HG02970 (cell line): ENCODE results near the gene ATOH8.

Experiments used
- ATAC-seq: cut with Tn5 transposase; IDR thresholded peaks from one replicate; pipeline ENCODE4 v1.9.1; 2021; ENCODE audit warnings: mild to moderate bottlenecking, moderate library complexity, moderate number of reproducible peaks; ENCODE audit not compliant: unreplicated experiment, low FRiP score

Gene ATOH8

GRCh38 chr2:85718009-85718391 is 35.8 kb upstream of the ATOH8 start:
- ATAC-seq = no peak

DNA sequence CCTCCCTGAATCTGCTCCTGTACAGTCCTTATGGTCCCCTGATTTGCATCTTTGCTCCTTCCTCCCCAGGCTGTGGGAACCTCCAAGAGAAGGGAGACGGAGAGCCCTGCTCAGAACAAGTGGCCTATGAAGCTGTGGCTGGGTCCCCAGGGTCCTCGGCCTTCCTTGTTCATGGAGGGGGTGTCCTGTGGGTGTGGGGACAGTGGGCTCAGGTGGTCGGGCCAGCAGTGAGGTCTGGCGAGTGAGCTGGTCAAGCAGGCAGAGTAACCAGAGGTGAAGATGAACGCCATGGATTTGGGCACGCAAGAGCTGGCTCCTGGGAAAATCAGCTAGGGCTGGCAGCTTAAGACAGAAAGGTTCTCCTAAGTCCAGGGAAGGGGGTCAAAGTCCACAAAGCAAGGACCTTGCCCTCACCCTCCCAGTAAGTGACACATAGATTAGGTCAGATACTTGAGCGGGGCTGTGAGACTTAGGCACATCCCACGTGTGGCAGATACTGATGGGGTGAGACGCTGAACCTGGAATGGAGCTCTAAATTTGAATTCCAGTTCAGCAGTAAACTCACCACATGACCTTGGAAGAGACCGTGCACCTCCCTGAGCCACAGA is 34.8 kb upstream of the ATOH8 start:
- no peak for ATAC-seq

DNA sequence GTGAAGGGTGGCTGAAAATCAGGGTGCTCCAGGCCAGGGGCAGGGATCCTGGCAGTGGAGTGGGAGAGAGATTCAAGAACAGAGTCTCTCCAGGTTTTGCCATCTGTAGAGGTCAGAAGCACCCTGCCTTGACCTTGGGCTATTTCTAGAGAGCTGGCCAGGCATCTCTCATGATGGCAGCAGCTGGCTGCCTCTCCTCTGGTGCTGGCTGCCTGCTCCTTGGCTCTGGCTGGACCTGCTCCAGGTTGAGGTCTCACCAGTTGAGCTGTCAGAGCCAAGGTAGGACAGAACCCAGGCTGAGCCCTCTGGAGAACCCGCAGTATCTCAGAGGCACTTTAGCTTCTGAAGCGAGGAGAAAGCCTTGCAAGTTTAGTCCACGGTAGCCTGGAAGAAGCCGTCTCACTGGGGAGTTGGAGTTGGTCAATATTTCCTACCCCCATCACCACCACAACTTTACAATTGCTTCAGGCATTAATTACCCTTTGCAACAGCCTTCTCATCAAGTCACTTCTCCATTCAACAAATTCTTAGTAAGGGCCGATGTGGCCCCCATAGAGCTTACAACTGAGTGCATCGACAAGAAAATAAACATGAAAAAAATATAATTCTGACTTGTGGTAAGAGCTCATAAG is 34.1 kb upstream of the ATOH8 start:
- no peak for ATAC-seq

- ATAC-seq = no peak
These were observed 33.3 kb upstream of the ATOH8 start for GRCh38 chr2:85720533-85720932.

DNA sequence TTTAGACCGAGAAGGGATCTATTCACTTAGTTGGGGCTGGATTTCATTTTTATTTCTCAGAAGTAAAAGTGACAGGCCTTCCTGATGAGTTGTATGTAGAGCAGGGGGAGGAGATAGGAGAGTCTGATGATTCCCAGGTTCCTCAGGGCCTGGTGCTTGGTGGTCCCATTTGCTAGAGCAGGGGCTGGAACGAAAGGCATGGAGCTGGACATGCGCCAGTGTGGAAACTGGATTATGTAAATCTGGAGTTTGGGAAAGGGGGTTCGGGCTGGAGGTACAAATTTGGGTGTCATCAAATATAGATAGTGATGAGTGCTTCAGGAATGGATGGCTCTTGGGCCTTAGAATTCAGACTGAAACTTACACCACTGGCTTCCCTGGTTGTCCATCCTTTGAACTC is 32.1 kb upstream of the ATOH8 start:
- no peak for ATAC-seq

DNA sequence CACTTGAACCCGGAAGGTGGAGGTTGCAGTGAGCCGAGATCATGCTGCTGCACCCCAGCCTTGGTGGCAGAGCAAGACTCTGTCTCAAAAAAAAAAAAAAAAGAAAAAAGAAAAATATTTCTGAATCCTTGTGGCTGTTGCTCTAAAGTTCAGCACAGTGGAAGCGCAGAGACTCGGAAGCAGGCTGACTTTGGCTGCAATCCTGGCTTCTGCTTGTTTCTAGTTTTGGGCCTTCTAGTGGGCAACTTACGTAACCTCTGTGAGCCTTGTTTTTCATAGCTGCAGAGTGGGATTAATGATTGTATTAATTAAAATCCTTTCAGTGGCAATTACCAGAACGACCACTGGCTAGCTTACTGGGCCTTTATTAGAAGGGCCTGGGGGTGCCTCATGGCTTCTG is 31.3 kb upstream of the ATOH8 start:
- ATAC-seq = no peak

DNA sequence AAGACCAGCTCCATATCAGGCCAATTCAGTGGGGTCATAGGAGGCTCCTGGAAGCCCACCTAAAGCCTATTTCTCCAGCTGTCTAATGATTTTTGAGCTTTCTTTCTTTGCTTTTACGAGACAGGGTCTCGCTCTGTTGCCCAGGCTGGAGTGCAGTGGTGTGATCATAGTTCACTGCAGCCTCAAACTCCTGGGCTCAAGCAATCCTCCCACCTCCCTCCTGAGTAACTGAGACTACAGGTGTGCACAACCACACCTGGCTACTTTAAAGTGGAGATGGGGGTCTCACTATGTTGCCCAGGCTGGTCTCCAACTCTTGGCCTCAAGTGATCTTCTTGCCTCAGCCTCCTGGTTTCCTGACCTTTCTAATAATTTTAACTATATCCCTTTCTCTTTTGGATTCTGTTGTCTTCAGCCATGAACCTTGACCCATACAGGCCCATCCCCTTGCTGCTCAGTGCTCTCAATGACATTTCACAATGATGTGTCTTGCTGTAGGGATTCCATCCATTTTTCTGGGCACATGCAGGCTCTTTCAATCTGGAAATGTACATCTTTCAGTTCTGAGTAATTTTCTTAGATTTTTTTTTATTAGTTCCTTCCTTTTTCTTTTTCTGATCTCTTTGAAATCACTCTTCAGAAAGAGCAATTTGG is 30.0 kb upstream of the ATOH8 start:
- ATAC-seq = no peak

GRCh38 chr2:85724731-85725181 is 29.0 kb upstream of the ATOH8 start:
- no peak for ATAC-seq

DNA sequence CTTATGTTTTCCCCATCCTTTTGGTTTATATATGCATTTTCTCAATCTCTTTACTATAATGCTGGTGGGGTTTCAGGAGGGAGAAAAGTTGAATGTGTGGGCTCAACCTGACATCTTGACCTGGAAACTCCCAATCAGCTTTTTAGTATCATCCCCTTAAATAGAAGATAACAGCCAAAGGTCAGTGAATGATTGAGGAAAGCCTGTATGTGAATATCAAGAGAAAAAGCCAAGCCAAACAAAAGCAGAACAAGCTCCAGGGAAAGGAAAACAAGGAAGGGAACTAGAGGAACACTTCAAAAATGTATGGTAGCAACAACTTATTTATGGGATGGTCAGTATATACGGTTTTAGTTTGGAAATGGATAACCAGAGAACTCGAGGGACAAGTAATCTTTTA is 28.3 kb upstream of the ATOH8 start:
- no peak for ATAC-seq

GRCh38 chr2:85727798-85728197 is 26.0 kb upstream of the ATOH8 start:
- ATAC-seq = no peak

GRCh38 chr2:85728342-85728741 is 25.4 kb upstream of the ATOH8 start:
- no peak for ATAC-seq

DNA sequence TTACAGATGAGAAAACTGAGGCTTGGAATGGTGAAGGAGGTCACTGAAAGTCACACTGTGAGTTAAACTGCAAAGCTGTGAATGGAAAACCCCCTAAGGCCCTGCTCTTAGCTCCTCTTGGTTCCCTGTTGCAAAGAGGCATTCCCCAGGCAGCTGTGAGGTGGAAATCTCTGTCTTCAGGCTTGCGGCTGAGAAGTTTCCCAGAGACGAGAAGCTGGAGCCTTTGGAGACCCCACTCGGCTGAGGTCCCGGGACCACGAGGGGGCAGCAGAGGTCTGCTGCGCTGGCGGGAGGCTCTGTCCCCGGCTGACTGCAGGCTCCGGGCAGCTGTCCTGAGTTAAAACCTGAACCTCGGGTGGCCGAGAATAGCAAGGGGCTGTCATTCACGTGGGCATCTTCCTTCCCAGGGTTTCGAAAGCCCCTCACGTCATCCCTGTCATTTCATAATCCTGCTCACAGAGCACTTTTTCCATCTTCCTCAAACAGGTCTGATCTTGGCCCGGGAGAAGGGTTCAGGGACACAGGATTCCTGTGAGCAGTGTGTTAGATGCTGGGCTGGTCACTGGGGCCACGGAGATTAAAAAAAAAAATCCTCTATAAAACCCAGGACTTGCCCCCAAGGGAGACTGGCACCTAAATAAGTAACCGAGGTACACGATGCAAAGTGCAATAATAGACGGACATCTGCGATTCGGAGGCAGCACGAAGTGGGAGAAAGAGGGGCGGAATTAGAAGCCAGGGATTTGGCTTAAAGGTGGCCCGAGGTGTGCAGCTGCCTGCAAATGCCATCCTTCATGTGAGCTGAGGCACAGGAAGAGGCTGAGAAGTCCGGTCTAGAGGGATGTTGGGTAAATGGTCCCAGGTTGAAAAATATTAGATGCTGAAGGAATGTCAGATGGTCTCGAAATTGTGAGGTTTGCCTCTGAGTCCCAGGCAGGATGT is 24.6 kb upstream of the ATOH8 start:
- no peak for ATAC-seq

DNA sequence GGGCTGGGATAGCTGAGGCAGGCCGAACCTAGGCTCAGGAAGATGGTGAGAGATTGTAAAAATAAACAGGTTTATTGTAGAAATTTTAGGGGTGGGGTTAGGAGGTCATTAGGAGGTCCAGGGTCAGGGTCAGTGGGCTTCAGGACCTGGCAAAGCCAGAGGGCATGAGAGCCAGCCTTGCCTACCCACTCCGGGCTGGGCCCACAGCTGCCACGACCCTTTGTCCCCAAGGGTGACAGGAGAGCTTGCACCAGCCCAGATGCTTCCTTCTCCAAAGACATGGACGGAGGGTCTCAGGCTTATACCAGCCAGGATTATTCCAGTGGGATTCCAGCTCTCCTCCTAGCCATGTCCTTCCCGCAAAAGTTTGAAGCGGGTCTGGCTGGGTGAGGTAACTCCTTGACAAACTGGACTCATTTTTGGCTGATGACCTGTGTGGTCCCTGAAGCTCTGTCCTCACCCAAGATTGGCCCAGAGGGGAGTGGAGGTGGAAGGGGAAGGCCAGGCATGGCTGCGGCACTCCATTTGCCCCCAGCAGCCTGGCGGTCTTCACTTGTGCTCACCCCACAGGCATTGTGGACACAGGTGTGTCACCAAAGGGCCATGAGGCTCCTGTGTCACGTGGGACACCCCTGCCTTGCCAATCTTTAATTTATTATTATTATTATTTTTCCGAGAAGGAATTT is 23.8 kb upstream of the ATOH8 start:
- no peak for ATAC-seq

GRCh38 chr2:85730686-85731230 is 23.0 kb upstream of the ATOH8 start:
- ATAC-seq = no peak

GRCh38 chr2:85731606-85732005 is 22.2 kb upstream of the ATOH8 start:
- no peak for ATAC-seq

- no peak for ATAC-seq
These were observed 21.2 kb upstream of the ATOH8 start for GRCh38 chr2:85732467-85733120.

GRCh38 chr2:85733121-85733960 is 20.4 kb upstream of the ATOH8 start:
- no peak for ATAC-seq

GRCh38 chr2:85734015-85734414 is 19.8 kb upstream of the ATOH8 start:
- ATAC-seq = no peak
